Endothelial cell (in vitro differentiated cells): Measurements from ENCODE around the gene STX1B. TPM values are rescaled to one million over a fixed set of nuclear protein-coding genes. Genes with fewer than 3 reads are reported as not detected.

ENCODE experiments used
- DNase-seq: peaks from one replicate; pipeline ENCODE4 v3.0.0; 2021; ENCODE audit warnings: low spot score
- H3K27ac Mint-ChIP-seq: one replicate; pipeline ENCODE4 v1.8.0; 2021; ENCODE audit warnings: mixed read lengths, inconsistent platforms; ENCODE audit not compliant: unreplicated experiment
- H3K27me3 Mint-ChIP-seq: one replicate; pipeline ENCODE4 v1.8.0; 2021; ENCODE audit warnings: mild to moderate bottlenecking, moderate library complexity, mixed read lengths, inconsistent platforms; ENCODE audit not compliant: unreplicated experiment
- H3K36me3 Mint-ChIP-seq: one replicate; pipeline ENCODE4 v1.8.0; 2021; ENCODE audit warnings: mild to moderate bottlenecking, low read depth, mixed read lengths, inconsistent platforms; ENCODE audit not compliant: unreplicated experiment
- H3K4me1 Mint-ChIP-seq: one replicate; pipeline ENCODE4 v1.8.0; 2021; ENCODE audit warnings: mild to moderate bottlenecking, mixed read lengths, inconsistent platforms; ENCODE audit not compliant: unreplicated experiment
- H3K4me3 Mint-ChIP-seq: one replicate; pipeline ENCODE4 v1.8.0; 2021; ENCODE audit warnings: mild to moderate bottlenecking, mixed read lengths, inconsistent platforms; ENCODE audit not compliant: unreplicated experiment
- H3K9me3 Mint-ChIP-seq: one replicate; pipeline ENCODE4 v1.8.0; 2021; ENCODE audit warnings: mixed read lengths, inconsistent platforms; ENCODE audit not compliant: unreplicated experiment
- CTCF ChIP-seq: fragments of 200-600 bp; sonication (generic); IDR thresholded peaks from one replicate; pipeline ENCODE4 v1.5.0; 2021; ENCODE audit warnings: antibody characterized with exemption; ENCODE audit not compliant: unreplicated experiment
- total RNA-seq: library from RNA; stranded (reverse); fragmentation: NEBNext Ultra II Directional; extraction: Animal tissue kit (Norgen Biotek cat#: 25700); gene quantifications from one replicate; pipeline ENCODE4 v1.2.1, GENCODE V29; 2021; ENCODE audit not compliant: unreplicated experiment

STX1B gene
- total RNA-seq, 1 donor from 2014 or later = 5.5 TPM

GRCh38 chr16:30972872-30973271 lies 37.6 kb downstream of the STX1B start:
- peaks cover 64% of the 10 kb centered on the region for H3K36me3 Mint-ChIP-seq

GRCh38 chr16:30971298-30971697 lies 39.1 kb downstream of the STX1B start:
- Mint-ChIP-seq H3K36me3 (peaks cover 67% of the 10 kb centered on the region), H3K27ac (no peak overlapping the region), H3K4me1 (no peaks in the 10 kb centered on the region), H3K27me3 (peaks cover 21% of the 10 kb centered on the region), H3K9me3 (no peaks in the 10 kb centered on the region), H3K4me3 (no peak overlapping the region)
- no peak for DNase-seq
- TF ChIP-seq CTCF = no peak

More at GRCh38 chr16:30972872-30973271, 37.6 kb downstream of the STX1B start:
- TF ChIP-seq CTCF = no peak
- H3K4me1 Mint-ChIP-seq = no peaks in the 10 kb centered on the region
- H3K4me3 Mint-ChIP-seq = peak overlapping the region; percentile 16
- H3K9me3 Mint-ChIP-seq = no peaks in the 10 kb centered on the region
- H3K27ac Mint-ChIP-seq = peak overlapping the region; percentile 7
- no peak for DNase-seq
- peaks cover 16% of the 10 kb centered on the region for H3K27me3 Mint-ChIP-seq

GRCh38 chr16:30969246-30969842 lies 41.1 kb downstream of the STX1B start:
- no peak for TF ChIP-seq CTCF
- H3K4me3 Mint-ChIP-seq = peak overlapping the region; percentile 71
- no peak for DNase-seq
- H3K9me3 Mint-ChIP-seq = no peaks in the 10 kb centered on the region
- H3K36me3 Mint-ChIP-seq = peaks cover 68% of the 10 kb centered on the region
- H3K27me3 Mint-ChIP-seq = peaks cover 19% of the 10 kb centered on the region
- H3K27ac Mint-ChIP-seq = no peak overlapping the region
- H3K4me1 Mint-ChIP-seq = no peaks in the 10 kb centered on the region

- H3K4me1 Mint-ChIP-seq = no peaks in the 10 kb centered on the region
- H3K27me3 Mint-ChIP-seq = peaks cover 12% of the 10 kb centered on the region
- DNase-seq = no peak
- peaks cover 64% of the 10 kb centered on the region for H3K36me3 Mint-ChIP-seq
- no peaks in the 10 kb centered on the region for H3K9me3 Mint-ChIP-seq
- TF ChIP-seq CTCF = no peak
- peak overlapping the region; percentile 50 for H3K27ac Mint-ChIP-seq
- peak overlapping the region; percentile 63 for H3K4me3 Mint-ChIP-seq
Observed at GRCh38 chr16:30967795-30968194, 42.6 kb downstream of the STX1B start.

- Mint-ChIP-seq H3K27me3 (peaks cover 12% of the 10 kb centered on the region), H3K27ac (no peak overlapping the region), H3K4me3 (no peak overlapping the region), H3K9me3 (no peaks in the 10 kb centered on the region), H3K4me1 (no peaks in the 10 kb centered on the region), H3K36me3 (peaks cover 61% of the 10 kb centered on the region)
- no peak for TF ChIP-seq CTCF
- no peak for DNase-seq
Observed at GRCh38 chr16:30966033-30966619, 44.3 kb downstream of the STX1B start.
